Mucosa of descending colon (tissue), 3 donors: ENCODE results near the gene NUTM2E. TPM values are rescaled to one million over a fixed set of nuclear protein-coding genes. Genes with fewer than 3 reads are reported as not detected.
"Not testable (repeated sequence)": the region's sequence is repeated elsewhere in the genome, so short reads cannot be mapped to it uniquely, and the experiment has no call there.

Experiments used
- ATAC-seq: fragments of 200-7000 bp; cut with Tn5 transposase; one replicate; pipeline ENCODE4 v1.9.1; 2020; ENCODE audit warnings: mild to moderate bottlenecking, moderate library complexity
- DNase-seq, 3 donors: peaks; one replicate each; pipeline ENCODE4 v3.0.0-alpha.2; 2020
- H3K36me3 ChIP-seq: fragments of 200-600 bp; one replicate; pipeline ENCODE4 v1.8.0; 2021; ENCODE audit warnings: low read depth, mild to moderate bottlenecking
- H3K4me1 ChIP-seq: fragments of 200-600 bp; one replicate; pipeline ENCODE4 v1.8.0; 2021; ENCODE audit warnings: low read depth, mild to moderate bottlenecking
- H3K4me3 ChIP-seq: fragments of 200-600 bp; one replicate; pipeline ENCODE4 v1.8.0; 2021; ENCODE audit warnings: mild to moderate bottlenecking
- H3K9me3 ChIP-seq: fragments of 200-600 bp; one replicate; pipeline ENCODE4 v1.8.0; 2021; ENCODE audit warnings: mild to moderate bottlenecking
- intact Hi-C, 2 donors: fragments of 100-400 bp; cut with DNase I in 1 of 2; cut with micrococcal nuclease in 1 of 2; formaldehyde crosslinking; loops; one replicate each; pipeline versions ENCODE4 v1.11.0 to v1.11.1; 2022; cut with DNase I, micrococcal nuclease
- long read RNA-seq, 2 donors: library from polyadenylated mRNA; unstranded; transcript quantifications; one replicate each; pipeline ENCODE4 v2.0.0, GENCODE V29; 2019 to 2021
- total RNA-seq, 3 donors: library from RNA; stranded (reverse); fragmentation: NEBNext Ultra II Directional in 2 of 3; extraction: Animal tissue kit (Norgen Biotek cat#: 25700) in 2 of 3; gene quantifications; one replicate each; pipeline versions ENCODE4 v1.2.1 to v1.2.4, GENCODE V29; 2021 to 2023
- donor health status: DM: no; HTN: no; CAD: no; lungs with moderate emphysema.
- donor health status: DM: no; HTN: no; CAD: no.
- donor health status: DM: no; HTN: yes; CAD: no.

Gene NUTM2E, protein sequence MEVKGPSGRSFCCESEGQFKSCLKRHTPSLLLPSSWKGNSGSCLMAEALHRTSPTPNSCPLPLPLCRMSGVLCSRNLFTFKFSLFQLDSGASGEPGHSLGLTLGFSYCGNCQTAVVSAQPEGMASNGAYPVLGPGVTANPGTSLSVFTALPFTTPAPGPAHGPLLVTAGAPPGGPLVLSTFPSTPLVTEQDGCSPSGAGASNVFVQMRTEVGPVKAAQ (N-terminal part only)
- total RNA-seq = under 1 TPM in 1 of 3 donors, not detected in 2; 0.24 TPM
- long read RNA-seq, donor 1 = 0 reads
- long read RNA-seq, donor 2 = 0 reads

DNA sequence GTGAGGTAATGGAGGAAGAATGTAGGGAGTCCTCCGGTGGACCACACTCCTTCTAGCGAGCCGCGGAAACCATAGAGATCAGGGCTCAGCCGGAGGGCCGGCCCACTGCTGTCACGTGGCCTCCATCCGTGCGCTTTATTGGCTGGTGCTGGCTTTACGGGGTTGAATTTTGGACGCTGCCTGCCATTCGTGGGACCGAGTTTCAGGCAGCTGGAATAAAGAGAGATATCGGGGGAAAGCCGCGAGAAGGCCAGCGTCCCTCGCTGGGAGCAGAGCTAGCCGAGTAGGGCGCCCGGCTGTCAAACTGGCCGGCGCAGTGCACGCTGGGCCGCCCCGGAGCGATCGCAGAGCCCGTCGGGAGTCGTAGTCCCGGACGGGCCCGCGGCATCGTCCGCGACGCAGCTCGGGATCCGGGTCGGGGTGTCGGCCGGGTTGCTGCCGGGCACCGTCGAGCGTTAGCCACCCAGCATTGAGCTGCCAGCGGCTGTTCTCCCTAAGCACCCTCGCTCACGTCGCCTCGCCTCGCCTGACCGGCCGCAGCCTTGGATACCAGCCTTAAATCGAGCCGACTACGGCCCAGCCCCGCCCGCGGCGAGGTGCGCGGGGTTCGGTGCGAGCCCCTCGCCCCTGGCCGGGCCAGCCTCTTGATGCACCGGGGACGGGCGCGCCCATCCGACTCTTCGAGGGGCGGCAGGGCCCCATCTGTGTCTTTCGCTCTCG is at the start of gene NUTM2E:
Gene NUTM2E, plus strand, starts transcription at position 244 of the 720 bp plus-strand sequence. CDS start 15,002 bp downstream, outside the sequence.
- H3K9me3 ChIP-seq, H3K4me1 ChIP-seq, intact Hi-C loops, H3K36me3 ChIP-seq: not testable (repeated sequence)
- peak; percentile 83 to 85 (median 84) for DNase-seq
- peak; percentile 96 for ATAC-seq
- peak within 1 kb of the TSS; percentile 24 for H3K4me3 ChIP-seq

DNA sequence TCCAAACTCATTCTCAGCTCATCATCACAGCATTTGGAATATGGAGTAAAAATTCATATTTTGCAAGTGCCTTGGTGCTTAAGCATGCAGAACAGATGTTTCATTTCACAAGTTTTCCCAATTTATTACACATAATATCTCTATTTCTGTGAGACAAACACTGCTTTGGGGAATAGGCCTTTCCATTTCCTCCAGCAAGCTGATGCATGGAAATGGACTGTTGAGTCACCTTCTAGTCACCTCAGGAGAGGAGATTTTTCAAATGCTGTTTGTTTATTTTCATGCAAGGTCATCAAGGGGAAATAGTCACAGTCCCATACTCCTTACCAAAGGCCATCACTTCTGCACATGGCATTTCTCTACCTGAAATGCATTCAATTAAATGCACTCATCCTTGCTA is 48.5 kb upstream of the NUTM2E start:
- H3K36me3 ChIP-seq, ATAC-seq, DNase-seq, intact Hi-C loops, H3K4me1 ChIP-seq, H3K9me3 ChIP-seq, H3K4me3 ChIP-seq: not testable (repeated sequence)

DNA sequence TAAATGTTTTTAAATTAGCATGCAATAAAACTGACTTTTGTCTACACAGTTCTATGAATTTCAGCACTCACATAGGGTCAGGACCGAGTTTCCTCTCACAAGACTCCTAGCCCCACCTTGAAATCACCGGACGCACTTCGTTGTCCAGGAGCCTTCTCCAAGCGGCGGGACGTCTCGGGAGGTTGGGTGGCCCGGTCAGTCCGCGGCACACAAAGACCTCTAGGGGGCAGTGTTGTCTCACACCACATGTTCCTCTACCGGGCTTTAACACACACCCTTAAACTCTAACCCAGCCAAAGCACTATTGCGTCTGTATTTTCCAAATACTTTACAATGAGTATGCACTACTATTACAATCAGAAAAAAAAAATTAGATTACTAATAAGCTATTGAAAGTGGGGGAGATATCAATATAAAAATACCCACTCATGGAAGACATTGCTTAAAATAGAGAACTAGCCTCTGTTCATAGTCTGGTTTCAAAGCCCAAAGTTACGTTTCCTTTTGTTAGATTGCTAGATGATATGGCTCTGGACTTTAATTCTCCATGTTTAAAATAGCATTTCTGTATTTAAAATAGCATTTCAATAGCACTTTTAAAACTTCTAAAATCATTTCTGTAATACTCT is 47.1 kb upstream of the NUTM2E start:
- H3K4me3 ChIP-seq, H3K4me1 ChIP-seq, H3K36me3 ChIP-seq, intact Hi-C loops, H3K9me3 ChIP-seq: not testable (repeated sequence)
- peak; percentile 76 to 87 (median 80) for DNase-seq
- ATAC-seq = peak; percentile 97

DNA sequence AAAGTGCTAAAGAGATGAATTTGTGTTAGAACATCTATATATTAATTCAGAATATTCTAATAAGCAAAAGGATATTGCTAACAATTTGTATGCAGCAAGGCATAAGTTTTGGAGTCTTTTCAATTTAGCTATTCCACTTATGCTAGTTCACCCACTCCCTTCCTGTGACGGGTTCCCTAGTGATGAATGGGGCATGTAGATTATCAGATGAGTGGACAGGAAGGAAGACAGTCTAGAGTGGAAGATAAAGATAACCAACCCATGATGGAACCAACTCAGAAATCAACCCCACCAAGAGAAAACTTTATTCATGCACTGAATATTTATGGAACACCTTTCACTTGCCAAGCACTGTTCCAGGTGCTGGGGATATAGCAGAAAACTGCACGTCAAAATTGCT is 46.5 kb upstream of the NUTM2E start:
- H3K36me3 ChIP-seq, H3K9me3 ChIP-seq, DNase-seq, H3K4me1 ChIP-seq, ATAC-seq, H3K4me3 ChIP-seq, intact Hi-C loops: not testable (repeated sequence)

DNA sequence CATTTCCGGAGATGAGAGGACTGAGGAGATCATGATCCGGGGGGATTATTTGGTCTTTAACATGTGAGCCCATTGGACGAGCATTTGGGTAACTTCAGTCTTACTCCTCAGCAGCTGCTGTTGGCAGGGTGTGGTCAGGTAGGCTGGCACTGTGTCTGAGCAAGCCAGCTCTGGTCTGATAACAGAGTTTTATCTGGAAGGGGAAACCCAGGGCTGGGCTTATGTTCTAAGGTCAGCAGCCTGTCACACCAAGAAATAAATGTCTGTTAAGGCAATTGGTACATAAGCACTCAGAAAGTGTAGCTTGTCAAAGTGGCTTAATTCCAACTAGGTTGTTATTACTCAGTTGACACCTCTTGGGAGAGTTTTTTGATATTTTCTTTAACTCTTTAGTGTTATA is 45.0 kb upstream of the NUTM2E start:
- H3K36me3 ChIP-seq, H3K9me3 ChIP-seq, intact Hi-C loops, H3K4me1 ChIP-seq, H3K4me3 ChIP-seq: not testable (repeated sequence)
- peak in 1 of 3 donors; percentile 30 for DNase-seq
- peak; percentile 89 for ATAC-seq

DNA sequence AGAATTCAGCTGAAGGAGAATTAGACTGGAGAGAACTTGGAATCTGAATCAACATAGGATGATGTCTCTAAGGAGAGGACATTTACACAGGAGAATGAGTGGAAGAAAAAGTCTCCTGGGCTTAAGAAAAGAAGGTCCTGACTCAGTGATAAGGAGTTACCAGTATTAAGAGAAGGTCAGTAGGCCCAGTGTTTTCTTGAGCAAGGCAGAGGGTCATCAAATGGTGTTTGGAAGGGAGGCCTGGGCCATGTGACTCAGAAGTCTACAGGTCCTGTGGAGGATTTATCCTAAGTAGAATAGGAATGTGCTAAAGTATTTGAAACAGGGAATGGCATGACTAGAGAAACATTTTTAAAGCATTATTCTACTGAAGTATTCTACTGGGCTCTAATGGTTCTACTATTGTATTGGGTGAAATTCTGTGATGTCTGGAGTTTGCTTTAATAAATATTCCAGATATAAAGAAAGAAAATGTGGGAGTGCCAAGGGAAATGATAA is 39.0 kb upstream of the NUTM2E start:
- H3K36me3 ChIP-seq, intact Hi-C loops: not testable (repeated sequence)

DNA sequence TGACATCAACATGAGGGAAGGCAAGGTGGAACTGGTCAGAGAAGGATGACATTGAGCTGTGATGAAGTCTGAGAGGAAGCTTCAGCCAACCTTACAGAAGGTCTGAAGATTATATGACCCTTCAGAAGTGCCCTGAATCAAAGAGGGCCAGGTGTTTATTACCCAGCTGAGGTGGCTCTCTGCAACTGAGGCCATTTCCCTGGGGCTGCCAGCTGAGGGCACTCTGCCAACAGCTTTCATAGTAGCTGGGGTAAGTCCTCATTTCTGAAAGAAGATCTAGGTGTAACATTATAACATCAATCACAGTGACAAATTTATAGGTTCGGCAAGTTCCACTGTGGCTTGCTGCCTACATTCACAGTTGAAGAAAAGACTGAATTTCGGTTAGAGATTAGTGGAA is 37.2 kb upstream of the NUTM2E start:
- peak; percentile 76 for ATAC-seq
- DNase-seq = not testable (repeated sequence)

More for the DNA sequence above, 39.0 kb upstream of the NUTM2E start:
- not testable (repeated sequence) for DNase-seq, H3K9me3 ChIP-seq, H3K4me3 ChIP-seq, H3K4me1 ChIP-seq, ATAC-seq

DNA sequence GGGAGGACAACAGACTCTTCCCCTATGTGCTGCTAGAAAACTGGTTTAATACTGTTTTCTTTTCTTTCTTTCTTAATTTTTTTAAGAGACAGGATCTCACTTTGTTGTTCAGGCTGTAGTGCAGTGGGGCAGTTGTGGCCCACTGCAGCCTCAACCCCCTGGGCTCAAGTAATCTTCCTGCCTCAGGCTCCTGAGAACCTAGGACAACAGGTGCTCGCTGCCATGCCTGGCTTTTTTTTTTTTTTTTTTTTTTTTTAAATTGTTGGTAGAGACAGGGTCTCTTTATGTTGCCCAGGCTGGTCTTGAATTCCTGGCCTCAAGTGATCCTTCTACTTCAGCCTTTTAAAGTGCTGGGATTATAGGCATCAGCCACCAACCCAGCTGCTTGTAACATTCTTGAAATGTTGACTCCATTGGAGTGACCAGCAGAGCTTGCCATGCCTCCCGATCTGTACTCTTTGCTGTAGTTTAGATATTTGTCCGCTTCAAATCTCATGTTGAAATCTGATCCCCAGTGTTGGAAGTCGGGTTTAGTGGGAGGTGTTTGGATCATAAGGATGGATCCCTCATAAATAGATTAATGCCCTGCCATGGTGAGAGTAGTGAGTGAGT is 34.5 kb upstream of the NUTM2E start:
- ATAC-seq, H3K9me3 ChIP-seq, H3K36me3 ChIP-seq, H3K4me1 ChIP-seq, H3K4me3 ChIP-seq, intact Hi-C loops, DNase-seq: not testable (repeated sequence)

More for the DNA sequence above, 37.2 kb upstream of the NUTM2E start:
- H3K4me3 ChIP-seq, H3K36me3 ChIP-seq, intact Hi-C loops, H3K9me3 ChIP-seq, H3K4me1 ChIP-seq: not testable (repeated sequence)

DNA sequence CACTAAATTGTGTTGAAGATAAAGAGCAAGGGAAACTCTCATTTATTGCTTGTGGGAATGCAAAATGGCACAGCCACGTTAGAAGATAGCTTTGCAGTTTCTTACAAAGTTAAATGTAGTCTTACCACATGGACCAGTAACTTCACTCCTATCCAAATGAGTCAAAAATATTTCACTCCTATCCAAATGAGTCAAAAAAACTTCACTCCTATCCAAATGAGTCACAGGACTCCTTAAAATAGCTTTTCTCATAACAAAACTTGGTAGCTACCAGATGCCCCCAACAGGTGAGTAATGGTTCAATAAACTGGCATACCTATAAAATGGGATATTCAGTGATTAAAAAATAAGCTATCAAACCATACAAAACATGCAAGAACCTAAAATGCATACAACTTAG is 27.2 kb upstream of the NUTM2E start:
- H3K9me3 ChIP-seq, H3K4me3 ChIP-seq, ATAC-seq, intact Hi-C loops, H3K4me1 ChIP-seq, H3K36me3 ChIP-seq, DNase-seq: not testable (repeated sequence)

DNA sequence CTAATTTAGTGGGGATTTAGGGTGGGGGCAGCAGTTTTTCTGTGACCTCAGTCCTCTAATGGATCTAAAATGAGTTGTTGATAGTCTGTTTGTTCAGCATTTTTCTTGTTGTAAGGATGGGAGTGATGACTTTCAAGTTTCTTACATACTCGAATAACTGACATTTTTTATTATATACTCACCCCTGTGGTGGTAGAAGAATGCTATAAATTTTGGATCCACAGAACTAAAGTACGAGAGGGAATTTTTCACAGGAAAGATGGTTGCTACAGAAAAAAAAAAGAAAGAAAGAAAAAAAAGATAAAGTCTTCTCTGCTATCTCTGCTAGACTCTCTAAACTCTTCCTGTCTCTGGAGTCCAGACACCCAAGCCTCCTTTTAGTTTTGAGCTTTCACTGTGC is 20.7 kb upstream of the NUTM2E start:
- intact Hi-C loops, H3K4me1 ChIP-seq, H3K9me3 ChIP-seq, ATAC-seq, H3K4me3 ChIP-seq, DNase-seq, H3K36me3 ChIP-seq: not testable (repeated sequence)

DNA sequence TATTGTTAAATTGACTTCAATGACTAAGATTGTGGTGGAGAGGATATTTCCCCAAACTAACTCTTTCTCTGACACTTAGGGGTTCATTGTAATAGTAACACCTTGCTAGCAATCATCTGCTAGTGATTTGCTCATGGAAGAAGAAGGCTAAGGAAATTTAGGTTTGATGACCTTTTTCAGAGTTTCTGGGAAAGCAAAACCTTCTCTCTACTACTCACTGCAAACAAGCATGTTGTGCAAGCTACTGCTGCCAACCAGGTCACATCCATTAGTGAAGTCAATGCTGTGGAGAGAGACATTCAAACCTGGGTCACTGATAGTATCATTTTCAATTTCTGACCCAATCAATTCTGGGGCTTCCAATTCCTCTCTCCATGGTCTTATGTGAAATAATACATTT is 14.6 kb upstream of the NUTM2E start:
- intact Hi-C loops, ATAC-seq: not testable (repeated sequence)

DNA sequence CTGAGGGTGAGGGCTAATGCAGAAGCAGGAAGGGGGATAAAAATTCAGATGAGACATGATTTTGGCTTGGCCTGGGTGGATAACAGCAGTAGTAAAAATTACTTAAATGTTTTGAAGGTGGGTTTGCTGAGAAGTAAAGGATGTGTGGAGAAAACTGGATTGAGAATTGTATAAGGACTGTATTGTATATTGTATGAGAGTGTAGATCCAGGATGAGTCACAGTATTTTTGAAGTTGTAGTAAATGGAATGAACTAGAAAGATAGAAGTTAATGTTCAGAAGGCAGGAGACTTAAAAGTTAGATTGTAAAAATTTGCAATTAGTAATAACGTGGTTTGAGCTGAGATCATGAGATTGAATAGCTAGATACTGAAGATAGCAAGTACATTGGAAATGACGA is 10.2 kb upstream of the NUTM2E start:
- H3K4me1 ChIP-seq, H3K9me3 ChIP-seq, ATAC-seq, DNase-seq, intact Hi-C loops, H3K36me3 ChIP-seq, H3K4me3 ChIP-seq: not testable (repeated sequence)

More for the DNA sequence above, 14.6 kb upstream of the NUTM2E start:
- not testable (repeated sequence) for H3K36me3 ChIP-seq, H3K4me1 ChIP-seq, H3K4me3 ChIP-seq, DNase-seq, H3K9me3 ChIP-seq

DNA sequence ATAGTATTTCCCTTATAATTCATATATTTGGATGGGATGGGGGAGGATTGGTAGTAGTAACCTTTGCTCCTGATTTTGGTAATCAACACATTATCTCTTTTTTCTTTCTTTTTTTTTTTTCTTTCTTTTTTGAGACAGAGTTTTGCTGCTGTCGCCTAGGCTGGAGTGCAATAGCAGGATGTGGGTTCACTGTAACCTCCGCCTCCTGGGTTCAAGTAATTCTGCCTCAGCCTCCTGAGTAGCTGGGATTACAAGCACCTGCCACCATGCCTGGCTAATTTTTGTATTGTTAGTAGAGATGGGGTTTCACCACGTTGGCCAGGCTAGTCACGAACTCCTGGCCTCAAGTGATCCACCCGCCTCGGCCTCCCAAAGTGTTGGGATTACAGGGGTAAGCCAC is 3.2 kb upstream of the NUTM2E start:
- H3K36me3 ChIP-seq, H3K4me3 ChIP-seq, H3K9me3 ChIP-seq, ATAC-seq, DNase-seq, H3K4me1 ChIP-seq, intact Hi-C loops: not testable (repeated sequence)

DNA sequence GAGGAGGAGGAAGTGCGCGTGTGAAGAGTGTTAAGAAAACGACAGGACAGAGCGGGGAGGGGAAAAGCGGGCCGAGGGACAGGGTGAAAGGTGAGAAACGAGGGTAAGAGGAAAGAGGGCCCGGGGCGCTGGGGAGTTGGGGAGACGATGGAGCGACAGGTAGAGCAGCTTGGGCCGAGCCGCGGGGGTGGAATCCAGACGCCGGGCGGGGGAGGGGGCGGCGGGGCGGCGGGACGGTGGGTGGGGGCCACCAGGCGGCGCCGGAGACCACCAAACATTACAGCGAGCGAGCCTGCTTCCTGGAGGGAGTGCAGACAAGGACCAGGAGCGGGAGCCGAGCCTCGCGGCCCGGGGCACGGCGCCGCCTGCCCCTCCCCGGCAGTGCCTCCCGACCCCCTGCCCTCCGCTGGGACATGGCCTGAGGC is 940 bp upstream of the NUTM2E start:
- peak overlapping the region; percentile 24 for H3K4me3 ChIP-seq
- intact Hi-C loops, H3K36me3 ChIP-seq, H3K9me3 ChIP-seq, H3K4me1 ChIP-seq: not testable (repeated sequence)
- DNase-seq (peak; percentile 12 to 58 (median 52)), ATAC-seq (peak; percentile 48)
